Loucy (cell line): Measurements from ENCODE around the gene TMPRSS7.

ENCODE experiments used
- H2AFZ ChIP-seq: fragments of 200-600 bp; sonication (generic); 2 replicates; pipeline ENCODE4 v1.6.0; 2016; ENCODE audit warnings: antibody characterized with exemption, mild to moderate bottlenecking, low read length, moderate library complexity
- H3F3A ChIP-seq: fragments of 200-600 bp; 2 replicates; pipeline ENCODE4 v1.6.0; 2016; ENCODE audit warnings: antibody characterized with exemption, low read depth, mild to moderate bottlenecking
- H3K27me3 ChIP-seq: fragments of 200-600 bp; sonication (generic); 2 replicates; pipeline ENCODE4 v1.6.1; 2014; ENCODE audit warnings: low read length, mild to moderate bottlenecking; ENCODE audit not compliant: insufficient read depth, poor library complexity, severe bottlenecking
- H3K36me3 ChIP-seq: fragments of 200-600 bp; sonication (generic); 2 replicates; pipeline ENCODE4 v1.6.1; 2016; ENCODE audit warnings: low read length; ENCODE audit not compliant: insufficient read depth
- H3K4me1 ChIP-seq: fragments of 200-600 bp; sonication (generic); 2 replicates; pipeline ENCODE4 v1.5.1; 2014; ENCODE audit warnings: low read length, mild to moderate bottlenecking; ENCODE audit not compliant: insufficient read depth, poor library complexity, severe bottlenecking
- H3K4me2 ChIP-seq: fragments of 200-600 bp; sonication (generic); 2 replicates; pipeline ENCODE4 v1.6.0; 2014; ENCODE audit warnings: antibody characterized with exemption, low read length, low read depth, mild to moderate bottlenecking; ENCODE audit not compliant: poor library complexity, severe bottlenecking
- H3K4me3 ChIP-seq: fragments of 200-600 bp; sonication (generic); 2 replicates; pipeline ENCODE4 v1.5.1; 2014; ENCODE audit warnings: low read length, mild to moderate bottlenecking, mixed read lengths; ENCODE audit not compliant: poor library complexity, severe bottlenecking
- H3K79me2 ChIP-seq: fragments of 200-600 bp; sonication (generic); 2 replicates; pipeline ENCODE4 v1.6.1; 2014; ENCODE audit warnings: low read length; ENCODE audit not compliant: insufficient read depth
- H3K9ac ChIP-seq: fragments of 200-600 bp; sonication (generic); 2 replicates; pipeline ENCODE4 v1.6.0; 2014; ENCODE audit warnings: mild to moderate bottlenecking, low read depth, low read length, moderate library complexity; ENCODE audit not compliant: poor library complexity, severe bottlenecking
- H3K9me2 ChIP-seq: fragments of 200-600 bp; sonication (generic); replicated peaks from 2 replicates; pipeline ENCODE4 v1.6.1; 2016; ENCODE audit warnings: low read depth, low read length, mixed read lengths
- H3K9me3 ChIP-seq: fragments of 200-600 bp; sonication (generic); 2 replicates; pipeline ENCODE4 v1.6.1; 2014; ENCODE audit warnings: mild to moderate bottlenecking, antibody characterized with exemption, low read length, low read depth; ENCODE audit not compliant: insufficient read depth
- H4K20me1 ChIP-seq: fragments of 200-600 bp; sonication (generic); 2 replicates; pipeline ENCODE4 v1.6.0; 2014; ENCODE audit warnings: antibody characterized with exemption, low read length, mild to moderate bottlenecking; ENCODE audit not compliant: insufficient read depth, poor library complexity, severe bottlenecking
- EZH2phosphoT487 ChIP-seq: fragments of 200-600 bp; IDR thresholded peaks from 2 replicates; pipeline ENCODE4 v1.6.1; 2018; ENCODE audit warnings: antibody characterized with exemption, mild to moderate bottlenecking, moderate library complexity, borderline replicate concordance
- TF ChIP-seq, protein P1 (sequence below): fragments of 200-600 bp; sonication (generic); conservative IDR thresholded peaks from 2 replicates; pipeline ENCODE4 v1.5.1; 2014; ENCODE audit warnings: mild to moderate bottlenecking, antibody characterized with exemption, low read length

The TMPRSS7 gene

DNA sequence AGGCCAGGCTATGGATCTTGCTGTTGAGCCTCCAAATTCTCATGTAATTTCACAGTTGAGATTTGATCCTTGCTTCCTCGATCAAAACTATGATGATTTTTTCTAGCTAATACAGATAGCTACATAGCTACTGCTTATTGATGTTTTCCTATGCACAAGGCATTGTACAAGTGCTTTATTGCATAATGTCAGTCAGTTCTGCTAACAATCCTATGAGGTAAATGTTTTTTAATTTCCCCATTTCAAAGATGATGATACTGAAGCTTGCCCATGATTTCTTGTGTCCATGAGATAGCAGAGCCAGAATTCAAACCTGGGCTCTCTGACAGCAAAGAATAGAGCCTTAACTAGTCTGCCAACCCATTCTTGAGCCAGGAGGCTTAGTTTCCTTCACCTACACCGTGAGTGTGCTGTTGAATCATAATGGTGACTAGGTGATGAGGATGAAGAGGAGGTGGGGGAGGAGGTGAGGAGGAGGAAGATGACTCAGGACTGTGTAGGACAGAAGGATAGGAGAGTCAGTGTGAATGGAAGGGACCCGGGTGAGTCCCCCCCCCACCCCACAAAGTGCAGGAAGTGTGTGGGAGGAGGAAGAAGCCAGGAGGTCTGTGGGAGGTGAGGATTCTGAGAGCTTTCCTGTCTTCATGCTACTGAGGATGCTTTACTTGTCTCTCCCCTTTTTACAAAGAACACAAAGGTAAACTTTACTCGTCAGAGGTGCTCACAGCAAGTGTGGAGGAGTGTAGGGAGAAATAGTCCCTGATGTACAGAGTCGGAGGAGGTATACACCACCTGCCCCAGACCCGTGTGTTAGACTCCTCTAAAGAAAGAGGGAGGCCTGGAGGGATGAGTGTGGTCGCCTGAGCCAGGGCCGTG lies 32.2 kb upstream of the TMPRSS7 start:
- Histone ChIP-seq H3K9me2 (no peaks in the 10 kb centered on the region), H4K20me1 (no peaks in the 10 kb centered on the region), H3K4me1 (no peaks in the 10 kb centered on the region), H3K27me3 (no peaks in the 10 kb centered on the region), H3K9ac (no peak overlapping the region), H3F3A (no peaks in the 10 kb centered on the region), H3K9me3 (no peaks in the 10 kb centered on the region), H3K79me2 (no peaks in the 10 kb centered on the region), H2AFZ (no peak overlapping the region), H3K4me3 (no peak overlapping the region), H3K4me2 (no peak overlapping the region), H3K36me3 (no peaks in the 10 kb centered on the region)
- TF ChIP-seq, protein P1, sequence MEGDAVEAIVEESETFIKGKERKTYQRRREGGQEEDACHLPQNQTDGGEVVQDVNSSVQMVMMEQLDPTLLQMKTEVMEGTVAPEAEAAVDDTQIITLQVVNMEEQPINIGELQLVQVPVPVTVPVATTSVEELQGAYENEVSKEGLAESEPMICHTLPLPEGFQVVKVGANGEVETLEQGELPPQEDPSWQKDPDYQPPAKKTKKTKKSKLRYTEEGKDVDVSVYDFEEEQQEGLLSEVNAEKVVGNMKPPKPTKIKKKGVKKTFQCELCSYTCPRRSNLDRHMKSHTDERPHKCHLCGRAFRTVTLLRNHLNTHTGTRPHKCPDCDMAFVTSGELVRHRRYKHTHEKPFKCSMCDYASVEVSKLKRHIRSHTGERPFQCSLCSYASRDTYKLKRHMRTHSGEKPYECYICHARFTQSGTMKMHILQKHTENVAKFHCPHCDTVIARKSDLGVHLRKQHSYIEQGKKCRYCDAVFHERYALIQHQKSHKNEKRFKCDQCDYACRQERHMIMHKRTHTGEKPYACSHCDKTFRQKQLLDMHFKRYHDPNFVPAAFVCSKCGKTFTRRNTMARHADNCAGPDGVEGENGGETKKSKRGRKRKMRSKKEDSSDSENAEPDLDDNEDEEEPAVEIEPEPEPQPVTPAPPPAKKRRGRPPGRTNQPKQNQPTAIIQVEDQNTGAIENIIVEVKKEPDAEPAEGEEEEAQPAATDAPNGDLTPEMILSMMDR = no peak
- no peak for TF ChIP-seq EZH2phosphoT487

DNA sequence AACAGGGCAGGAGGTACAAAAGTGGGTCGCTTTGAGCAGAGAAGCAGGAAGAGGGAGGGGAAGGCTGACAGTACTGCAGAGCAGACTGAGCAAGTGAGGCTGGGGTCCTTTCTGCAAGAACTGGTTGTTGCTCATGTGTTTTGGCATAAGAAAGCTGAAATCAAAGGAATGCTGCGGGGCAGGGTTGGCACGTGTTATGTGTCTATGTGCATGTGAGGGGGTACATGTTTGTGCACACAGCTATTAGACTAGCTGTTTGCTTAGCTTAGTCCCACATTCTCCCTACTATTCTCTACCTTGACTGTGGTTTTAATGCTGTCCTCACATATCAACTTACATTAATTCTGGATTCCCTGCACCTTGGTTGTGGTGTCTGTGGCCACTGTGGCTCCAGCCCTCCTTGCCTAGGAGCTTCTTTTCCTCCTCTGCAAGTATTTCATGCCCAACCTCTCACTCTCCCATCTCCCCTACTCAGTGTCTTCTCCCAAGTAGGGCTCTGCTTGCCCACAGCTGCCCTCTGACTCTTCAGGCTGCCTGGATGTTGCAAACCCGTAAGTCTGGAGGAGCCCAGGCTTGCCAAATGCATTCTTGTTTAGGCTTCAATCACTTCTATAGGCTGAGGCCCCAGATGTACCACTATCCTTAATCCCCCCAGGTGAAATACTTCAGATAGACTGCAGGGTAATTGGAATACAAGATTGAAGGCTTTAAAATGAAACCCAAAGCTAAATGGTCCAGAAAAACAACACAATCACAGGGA lies 31.0 kb upstream of the TMPRSS7 start:
- no peaks in the 10 kb centered on the region for H3K4me1 ChIP-seq
- H3K9me2 ChIP-seq = no peaks in the 10 kb centered on the region
- H3K4me3 ChIP-seq = no peak overlapping the region
- H3K36me3 ChIP-seq = no peaks in the 10 kb centered on the region
- H3K79me2 ChIP-seq = no peaks in the 10 kb centered on the region
- TF ChIP-seq, protein P1 = no peak
- TF ChIP-seq EZH2phosphoT487 = no peak
- no peak overlapping the region for H3K9ac ChIP-seq
- no peaks in the 10 kb centered on the region for H3K27me3 ChIP-seq
- no peak overlapping the region for H3K4me2 ChIP-seq
- H4K20me1 ChIP-seq = no peaks in the 10 kb centered on the region
- no peaks in the 10 kb centered on the region for H3K9me3 ChIP-seq
- H3F3A ChIP-seq = no peaks in the 10 kb centered on the region
- no peak overlapping the region for H2AFZ ChIP-seq

DNA sequence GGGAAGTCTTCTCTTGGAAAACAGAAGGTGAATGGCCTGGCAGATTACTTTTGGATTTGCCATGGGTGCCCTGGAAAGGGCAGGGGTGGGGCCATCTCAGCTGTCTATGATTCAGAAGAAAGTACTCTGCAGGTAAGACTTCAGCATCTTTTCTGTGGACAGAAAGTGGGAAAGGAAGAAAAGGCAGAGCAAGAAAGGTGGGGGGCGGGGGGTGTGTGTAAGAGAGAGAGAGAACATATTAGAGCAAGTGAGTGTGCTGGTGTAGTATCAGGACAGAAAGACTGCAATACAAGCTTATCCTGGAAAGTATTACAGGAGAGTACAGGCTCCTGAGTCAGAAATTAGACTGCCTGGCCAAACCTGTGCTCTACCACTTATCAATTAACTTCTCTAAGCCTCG lies 30.3 kb upstream of the TMPRSS7 start:
- no peak overlapping the region for H3K4me3 ChIP-seq
- H3K4me2 ChIP-seq = no peak overlapping the region
- no peak for TF ChIP-seq EZH2phosphoT487
- TF ChIP-seq, protein P1 = no peak
- H4K20me1 ChIP-seq = no peaks in the 10 kb centered on the region
- H3K9me3 ChIP-seq = no peaks in the 10 kb centered on the region
- no peaks in the 10 kb centered on the region for H3F3A ChIP-seq
- H3K9me2 ChIP-seq = no peaks in the 10 kb centered on the region
- H3K27me3 ChIP-seq = no peaks in the 10 kb centered on the region
- no peaks in the 10 kb centered on the region for H3K79me2 ChIP-seq
- H2AFZ ChIP-seq = no peak overlapping the region
- no peaks in the 10 kb centered on the region for H3K36me3 ChIP-seq
- no peaks in the 10 kb centered on the region for H3K4me1 ChIP-seq
- H3K9ac ChIP-seq = no peak overlapping the region
